Inflammatory macrophage treated with lipopolysaccharide for 1 hour (primary cell): ENCODE results near the gene PRM2.
A peak's percentile ranks its signal among the peaks of the same experiment; 100 is the strongest.

Experiments used
- DNase-seq, 2 donors: peaks; one replicate each; pipeline ENCODE4 v3.0.0-alpha.2; 2020 to 2022

Gene PRM2

GRCh38 chr16:11283820-11284248 is 7.6 kb upstream of the PRM2 start:
- DNase-seq = peak; percentile 38 to 47

GRCh38 chr16:11280616-11281522 is 4.6 kb upstream of the PRM2 start, which contains the start of gene PRM1:
TSS of gene PRM1 (minus strand) at chr16:11281330. CDS start at chr16:11281238, 92 bp downstream.
- DNase-seq = no peak

- DNase-seq = no peak
Observed at GRCh38 chr16:11278681-11279628, 2.7 kb upstream of the PRM2 start.

- no peak for DNase-seq
Observed at GRCh38 chr16:11277607-11278337, 1.5 kb upstream of the PRM2 start.

- no peak for DNase-seq
Observed at GRCh38 chr16:11276896-11277593, 765 bp upstream of the PRM2 start.

GRCh38 chr16:11274964-11275363 is 1.3 kb downstream of the PRM2 start:
- no peak for DNase-seq

- DNase-seq = no peak
Observed at GRCh38 chr16:11273721-11274324, 2.5 kb downstream of the PRM2 start.

GRCh38 chr16:11272921-11273720 is 3.2 kb downstream of the PRM2 start, which contains the start of gene PRM3:
TSS of gene PRM3 (minus strand) at chr16:11273629. CDS start at chr16:11273595, 34 bp downstream.
- no peak for DNase-seq

- no peak for DNase-seq
Observed at GRCh38 chr16:11272484-11272883, 3.8 kb downstream of the PRM2 start.

GRCh38 chr16:11271610-11272009 is 4.7 kb downstream of the PRM2 start:
- DNase-seq = no peak

- DNase-seq = no peak
Observed at GRCh38 chr16:11270602-11271162, 5.6 kb downstream of the PRM2 start.

- DNase-seq = no peak
Observed at GRCh38 chr16:11268921-11269375, 7.3 kb downstream of the PRM2 start, which contains the start of gene TNP2. TSS of gene TNP2 (minus strand) at chr16:11269325. CDS start at chr16:11269262, 63 bp downstream.

GRCh38 chr16:11265124-11265523 is 11.2 kb downstream of the PRM2 start:
- no peak for DNase-seq

GRCh38 chr16:11264155-11264832 is 12.0 kb downstream of the PRM2 start:
- peak in 1 of 2 donors; percentile 13 for DNase-seq

- no peak for DNase-seq
Observed at GRCh38 chr16:11263737-11264136, 12.5 kb downstream of the PRM2 start.

GRCh38 chr16:11262915-11263314 is 13.4 kb downstream of the PRM2 start:
- DNase-seq = no peak

GRCh38 chr16:11260596-11260966 is 15.7 kb downstream of the PRM2 start:
- DNase-seq = no peak

GRCh38 chr16:11259655-11260595 is 16.4 kb downstream of the PRM2 start:
- no peak for DNase-seq
